Activated T-cell treated with anti-CD3 and anti-CD28 coated beads, Interleukin-2, amount 50 U/mL, for 72 hours (primary cell): ENCODE results near the gene EMX1. TPM values are rescaled to one million over a fixed set of nuclear protein-coding genes. Genes with fewer than 3 reads are reported as not detected.

Experiments
- ATAC-seq, 2 donors: fragments of 150-1000 bp; cut with Tn5 transposase; replicated peaks in 1 of 2; 2 replicates each; pipeline ENCODE4 v1.10.0; 2021; ENCODE audit warnings: moderate library complexity in 2 of 2, mild to moderate bottlenecking in 1 of 2
- DNase-seq, 2 donors: peaks; one replicate each; pipeline ENCODE4 v3.0.0; 2021 to 2022; ENCODE audit warnings: mixed read lengths in 1 of 2
- H3K27ac Mint-ChIP-seq: one replicate; pipeline ENCODE4 v1.8.0; 2022; ENCODE audit warnings: mild to moderate bottlenecking, moderate library complexity, mixed read lengths
- H3K27me3 Mint-ChIP-seq: one replicate; pipeline ENCODE4 v1.8.0; 2022; ENCODE audit warnings: low read depth, mixed read lengths
- H3K36me3 Mint-ChIP-seq, 2 donors: one replicate each; pipeline ENCODE4 v1.8.0; 2022; ENCODE audit warnings: mixed read lengths in 2 of 2, mild to moderate bottlenecking in 1 of 2; ENCODE audit not compliant: insufficient read depth in 2 of 2
- H3K4me1 Mint-ChIP-seq: one replicate; pipeline ENCODE4 v1.8.0; 2022; ENCODE audit warnings: low read depth, mixed read lengths
- H3K4me3 Mint-ChIP-seq, 2 donors: one replicate each; pipeline ENCODE4 v1.8.0; 2022; ENCODE audit warnings: mild to moderate bottlenecking in 2 of 2, mixed read lengths in 2 of 2, moderate library complexity in 2 of 2
- H3K9me3 Mint-ChIP-seq, 2 donors: one replicate each; pipeline ENCODE4 v1.8.0; 2022; ENCODE audit warnings: mixed read lengths in 2 of 2
- total RNA-seq, 2 donors: library from RNA; stranded (reverse); gene quantifications; one replicate each; pipeline ENCODE4 v1.2.3, GENCODE V29; 2022

EMX1 gene
- total RNA-seq, 2 donors from 2014 or later, result 0.44 to 0.50 TPM

GRCh38 chr2:72933646-72934151 is 16.4 kb downstream of the EMX1 start:
- Mint-ChIP-seq H3K4me1 (no peaks in the 10 kb centered on the region), H3K9me3 (no peaks in the 10 kb centered on the region), H3K4me3 (no peak overlapping the region), H3K27me3 (no peaks in the 10 kb centered on the region), H3K27ac (no peak overlapping the region), H3K36me3 (no peaks in the 10 kb centered on the region)
- no peak for DNase-seq
- no peak for ATAC-seq

GRCh38 chr2:72934683-72935610 is 17.6 kb downstream of the EMX1 start:
- no peaks in the 10 kb centered on the region for H3K4me1 Mint-ChIP-seq
- H3K27me3 Mint-ChIP-seq, result no peaks in the 10 kb centered on the region
- DNase-seq, result no peak
- no peak overlapping the region for H3K4me3 Mint-ChIP-seq
- H3K9me3 Mint-ChIP-seq, result no peaks in the 10 kb centered on the region
- ATAC-seq, result no peak
- no peaks in the 10 kb centered on the region for H3K36me3 Mint-ChIP-seq
- no peak overlapping the region for H3K27ac Mint-ChIP-seq

DNA sequence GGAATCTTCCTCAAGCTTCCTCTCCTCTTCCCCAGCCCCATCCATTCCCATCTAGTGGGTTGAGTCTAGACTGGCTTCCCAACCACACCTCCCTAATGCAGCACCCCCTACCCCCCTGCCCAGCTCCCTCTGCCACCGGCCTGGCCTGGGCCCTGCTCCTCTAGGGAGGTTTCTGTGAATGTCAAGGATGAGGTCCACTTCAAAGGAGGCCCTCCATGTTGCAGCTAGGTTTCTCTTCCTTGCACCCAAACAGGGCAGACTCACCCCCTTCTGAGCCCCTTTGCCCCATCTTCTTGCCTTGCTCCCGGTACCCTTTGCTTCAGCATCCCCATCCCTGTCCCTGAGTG is 18.3 kb downstream of the EMX1 start:
- Mint-ChIP-seq H3K4me3 (no peak overlapping the region), H3K9me3 (no peaks in the 10 kb centered on the region), H3K4me1 (no peaks in the 10 kb centered on the region), H3K36me3 (no peaks in the 10 kb centered on the region), H3K27ac (no peak overlapping the region), H3K27me3 (no peaks in the 10 kb centered on the region)
- no peak for ATAC-seq
- no peak for DNase-seq

- Mint-ChIP-seq H3K27ac (no peak overlapping the region), H3K27me3 (no peaks in the 10 kb centered on the region), H3K9me3 (no peaks in the 10 kb centered on the region), H3K4me1 (no peaks in the 10 kb centered on the region), H3K4me3 (no peak overlapping the region), H3K36me3 (no peaks in the 10 kb centered on the region)
- ATAC-seq, result no peak
- no peak for DNase-seq
Measured at GRCh38 chr2:72936660-72937355, 19.5 kb downstream of the EMX1 start.

GRCh38 chr2:72937356-72937669 is 20.0 kb downstream of the EMX1 start:
- Mint-ChIP-seq H3K27ac (no peak overlapping the region), H3K9me3 (no peaks in the 10 kb centered on the region), H3K4me1 (no peaks in the 10 kb centered on the region), H3K27me3 (no peaks in the 10 kb centered on the region), H3K36me3 (no peaks in the 10 kb centered on the region), H3K4me3 (no peak overlapping the region)
- ATAC-seq, result no peak
- no peak for DNase-seq

GRCh38 chr2:72938455-72938854 is 21.1 kb downstream of the EMX1 start:
- Mint-ChIP-seq H3K36me3 (no peaks in the 10 kb centered on the region), H3K4me1 (no peaks in the 10 kb centered on the region), H3K9me3 (no peaks in the 10 kb centered on the region), H3K27ac (no peak overlapping the region), H3K4me3 (no peak overlapping the region), H3K27me3 (no peaks in the 10 kb centered on the region)
- DNase-seq, result no peak
- ATAC-seq, result no peak

DNA sequence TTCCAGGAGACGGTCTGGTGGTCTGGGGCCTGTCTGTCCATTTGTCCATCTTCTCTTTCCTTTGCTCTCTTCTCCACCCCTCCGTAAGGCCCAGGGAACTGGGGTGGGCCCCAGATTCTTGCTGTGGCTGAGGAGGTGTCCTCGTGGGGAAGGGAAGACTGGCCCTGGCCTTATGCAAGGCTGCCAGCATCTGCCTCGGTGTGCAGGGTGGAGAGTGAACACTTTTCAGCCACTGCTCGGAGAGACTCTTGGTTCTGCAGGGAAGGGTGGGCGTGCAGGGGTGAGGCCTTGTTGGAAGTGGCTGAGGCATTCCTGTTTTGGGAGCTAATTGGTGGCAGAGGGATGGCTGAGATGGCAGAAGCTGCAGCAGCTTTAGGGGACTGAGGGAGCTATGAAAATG is 23.0 kb downstream of the EMX1 start:
- DNase-seq, result no peak
- Mint-ChIP-seq H3K4me3 (no peak overlapping the region), H3K27ac (no peak overlapping the region), H3K27me3 (no peaks in the 10 kb centered on the region), H3K36me3 (no peaks in the 10 kb centered on the region), H3K9me3 (no peaks in the 10 kb centered on the region), H3K4me1 (no peaks in the 10 kb centered on the region)
- ATAC-seq, result no peak

- no peak overlapping the region for H3K4me3 Mint-ChIP-seq
- H3K4me1 Mint-ChIP-seq, result no peaks in the 10 kb centered on the region
- ATAC-seq, result no peak
- H3K36me3 Mint-ChIP-seq, result no peaks in the 10 kb centered on the region
- no peak for DNase-seq
- H3K9me3 Mint-ChIP-seq, result no peaks in the 10 kb centered on the region
- H3K27me3 Mint-ChIP-seq, result no peaks in the 10 kb centered on the region
- H3K27ac Mint-ChIP-seq, result no peak overlapping the region
Measured at GRCh38 chr2:72940786-72941185, 23.5 kb downstream of the EMX1 start.

DNA sequence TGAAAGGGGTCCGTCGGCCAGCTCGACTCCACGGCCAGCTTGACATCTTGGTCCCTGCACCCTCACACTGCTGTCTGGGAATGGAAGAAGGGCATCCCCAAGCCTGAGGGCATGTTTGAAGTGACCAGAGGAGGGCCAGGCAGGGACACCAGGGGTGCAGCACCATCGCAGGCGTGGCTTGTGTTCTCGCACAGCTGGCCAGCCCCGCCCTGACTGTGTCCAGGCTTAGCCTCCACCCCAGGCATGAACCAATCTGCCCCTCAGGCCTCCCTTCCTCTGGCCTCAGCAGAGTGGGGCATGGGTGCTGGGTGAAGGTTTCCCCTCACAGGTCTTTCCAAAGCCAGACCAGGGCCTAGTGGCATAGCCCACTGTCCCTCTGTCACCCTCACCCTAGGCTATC is 25.0 kb downstream of the EMX1 start:
- Mint-ChIP-seq H3K4me1 (no peaks in the 10 kb centered on the region), H3K9me3 (no peaks in the 10 kb centered on the region), H3K4me3 (no peak overlapping the region), H3K27ac (no peak overlapping the region), H3K36me3 (no peaks in the 10 kb centered on the region), H3K27me3 (no peaks in the 10 kb centered on the region)
- ATAC-seq (no peak), DNase-seq (no peak)

- no peak for ATAC-seq
- Mint-ChIP-seq H3K4me1 (no peaks in the 10 kb centered on the region), H3K9me3 (no peaks in the 10 kb centered on the region), H3K27me3 (no peaks in the 10 kb centered on the region), H3K27ac (no peak overlapping the region), H3K36me3 (no peaks in the 10 kb centered on the region), H3K4me3 (no peak overlapping the region)
- no peak for DNase-seq
Measured at GRCh38 chr2:72942881-72943418, 25.6 kb downstream of the EMX1 start.

DNA sequence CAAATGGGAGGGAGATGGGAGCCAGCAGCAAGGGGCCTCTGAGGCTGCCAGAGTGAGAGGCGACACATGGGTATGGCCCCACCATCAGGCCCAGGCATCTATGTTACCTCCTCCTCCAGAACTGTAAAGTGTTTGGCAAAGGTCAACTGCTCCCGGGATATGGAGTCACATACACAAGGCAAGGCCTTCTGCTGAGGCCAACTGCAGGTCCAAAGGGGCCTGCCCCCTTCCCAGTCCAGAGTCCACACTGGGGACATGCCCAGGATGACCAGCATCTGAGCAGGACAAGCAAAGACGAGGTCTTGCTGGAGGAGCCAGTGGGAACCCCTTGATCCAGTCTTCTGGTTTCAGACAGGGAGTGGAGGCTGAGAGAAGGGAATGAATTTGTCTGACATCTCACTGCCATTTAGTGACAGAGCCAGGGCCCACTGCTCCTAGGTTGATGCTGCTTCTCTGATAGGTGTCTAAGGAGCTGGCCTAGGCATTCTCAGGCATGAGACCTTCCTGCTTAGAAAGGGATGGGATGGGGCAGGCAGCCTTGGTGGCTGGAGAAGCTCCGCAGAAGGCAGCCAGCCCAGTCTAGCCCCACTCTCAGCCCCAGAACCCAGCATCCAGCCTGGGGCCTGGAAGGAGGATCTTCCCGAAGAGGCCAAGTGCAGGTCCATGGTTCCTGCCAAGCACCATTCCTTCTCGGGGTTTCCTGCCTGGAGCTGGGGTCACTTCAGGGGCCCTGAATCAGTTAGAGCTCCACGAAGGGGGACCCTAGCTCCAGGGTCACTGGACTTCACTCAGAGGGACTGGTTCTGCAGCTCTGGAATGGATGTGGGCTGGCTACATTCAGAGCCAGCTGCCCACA is 26.4 kb downstream of the EMX1 start:
- no peaks in the 10 kb centered on the region for H3K27me3 Mint-ChIP-seq
- no peak overlapping the region for H3K4me3 Mint-ChIP-seq
- no peaks in the 10 kb centered on the region for H3K4me1 Mint-ChIP-seq
- no peaks in the 10 kb centered on the region for H3K36me3 Mint-ChIP-seq
- ATAC-seq, result no peak
- H3K27ac Mint-ChIP-seq, result no peak overlapping the region
- no peaks in the 10 kb centered on the region for H3K9me3 Mint-ChIP-seq
- no peak for DNase-seq

GRCh38 chr2:72944804-72945449 is 27.6 kb downstream of the EMX1 start:
- H3K4me3 Mint-ChIP-seq, result no peak overlapping the region
- no peaks in the 10 kb centered on the region for H3K4me1 Mint-ChIP-seq
- H3K9me3 Mint-ChIP-seq, result no peaks in the 10 kb centered on the region

More at GRCh38 chr2:72944804-72945449, 27.6 kb downstream of the EMX1 start:
- Mint-ChIP-seq H3K27me3 (no peaks in the 10 kb centered on the region), H3K27ac (no peak overlapping the region), H3K36me3 (no peaks in the 10 kb centered on the region)
- DNase-seq (no peak), ATAC-seq (no peak)
